ENCODE results near the gene CAMSAP1.

Gene CAMSAP1

DNA sequence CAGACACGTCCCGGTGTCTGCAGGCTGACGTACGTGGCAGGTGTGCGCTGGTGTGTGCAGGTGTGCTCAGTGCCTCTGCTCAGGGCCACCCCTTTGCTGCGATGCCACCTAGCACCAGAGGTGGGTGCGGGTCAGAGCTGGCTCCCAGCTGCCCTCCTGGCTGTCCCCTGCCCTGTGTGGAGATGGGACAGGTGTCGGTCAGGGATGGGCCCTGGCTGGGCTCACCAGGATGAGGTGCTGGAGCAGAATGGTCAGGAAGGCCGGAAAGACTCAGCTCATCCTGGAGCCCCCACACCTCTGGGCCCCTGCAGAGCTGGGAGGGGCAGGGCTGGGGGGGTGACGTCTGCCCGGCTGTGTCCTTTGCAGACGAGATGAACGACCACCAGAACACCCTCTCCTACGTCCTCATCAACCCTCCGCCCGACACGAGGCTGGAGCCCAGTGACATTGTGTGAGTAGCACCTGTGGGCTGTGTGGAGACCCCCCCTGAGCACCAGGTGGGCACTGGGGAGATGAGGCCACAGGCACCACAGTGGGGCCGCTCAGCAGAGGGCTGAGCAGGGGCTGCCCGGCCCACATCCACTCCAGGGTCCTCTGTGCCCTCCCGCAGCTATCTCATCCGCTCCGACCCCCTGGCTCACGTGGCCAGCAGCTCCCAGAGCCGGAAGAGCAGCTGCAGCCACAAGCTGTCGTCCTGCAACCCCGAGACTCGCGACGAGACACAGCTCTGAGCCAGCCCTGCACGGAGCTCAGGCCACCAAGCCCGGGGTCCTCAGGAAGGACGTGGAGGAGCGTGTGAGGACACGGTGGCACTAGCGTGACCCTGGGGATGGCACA lies 115.7 kb downstream of the CAMSAP1 start:
- DNase-seq (ENCODE audit: low read depth in 2 of 2) = no peak

GRCh38 chr9:135790850-135791249 lies 116.5 kb downstream of the CAMSAP1 start:
- no peak for DNase-seq (ENCODE audit: low read depth in 2 of 2)

DNA sequence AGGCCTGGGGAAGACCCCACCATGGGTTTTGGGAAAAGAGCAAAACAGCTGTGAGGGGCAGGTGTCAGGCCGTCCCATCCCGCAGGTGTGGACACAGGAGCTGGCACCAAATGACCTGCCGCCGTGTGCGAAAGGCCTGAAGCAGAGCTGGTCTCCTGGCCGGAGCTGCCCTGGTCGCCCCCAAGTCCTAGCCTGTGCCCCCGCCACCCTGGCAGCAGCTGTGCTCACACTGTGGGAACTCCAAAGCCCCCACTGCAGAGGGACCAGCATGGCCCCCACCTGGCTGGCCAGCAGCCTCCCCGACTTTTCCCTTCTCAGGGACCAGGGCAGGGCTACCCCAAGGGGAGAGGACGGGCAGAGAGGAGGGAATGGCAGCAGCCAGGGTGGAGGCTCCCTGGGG lies 117.0 kb downstream of the CAMSAP1 start:
- DNase-seq (ENCODE audit: low read depth in 2 of 2) = no peak

GRCh38 chr9:135789838-135790291 lies 117.5 kb downstream of the CAMSAP1 start:
- no peak for DNase-seq (ENCODE audit: low read depth in 2 of 2)

DNA sequence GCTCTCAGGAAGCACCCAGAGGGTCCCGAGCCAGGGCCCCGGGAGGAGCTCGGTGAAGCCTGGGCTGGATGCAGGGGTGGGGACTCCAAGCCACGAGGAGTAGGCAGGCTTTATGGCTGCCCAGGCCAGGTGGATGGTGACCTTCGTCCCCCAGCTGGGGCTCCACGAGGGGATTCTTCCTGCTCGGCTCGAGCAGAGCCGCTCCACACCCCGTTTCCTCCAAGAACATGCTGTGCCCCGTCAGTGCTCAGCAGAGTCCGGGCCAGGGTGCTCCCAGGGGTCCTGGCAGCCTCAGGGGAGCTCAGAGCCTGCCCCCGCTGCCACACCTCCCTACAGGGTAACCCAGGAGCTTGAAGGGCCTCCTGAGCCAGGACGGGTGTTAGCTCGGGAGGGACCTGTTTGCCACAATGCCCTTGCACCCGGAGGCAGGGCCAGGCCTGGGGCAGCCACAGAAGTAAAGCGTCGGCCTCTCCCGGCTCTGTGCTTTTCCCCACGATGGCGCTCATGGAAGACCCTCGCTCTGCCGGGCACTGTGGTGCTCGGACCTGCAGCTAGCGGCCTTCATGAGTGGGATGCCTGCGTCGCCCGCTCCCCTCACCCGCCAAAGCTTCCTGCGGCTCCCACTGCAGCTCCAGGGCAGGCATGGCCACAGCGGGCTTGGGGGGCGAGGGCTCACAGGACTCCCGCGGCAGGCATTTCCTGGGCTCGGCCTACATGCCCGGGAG lies 118.6 kb downstream of the CAMSAP1 start:
- DNase-seq (ENCODE audit: low read depth in 2 of 2) = no peak

- DNase-seq (ENCODE audit: low read depth in 2 of 2) = no peak
These were observed 119.4 kb downstream of the CAMSAP1 start for GRCh38 chr9:135787776-135788575.

DNA sequence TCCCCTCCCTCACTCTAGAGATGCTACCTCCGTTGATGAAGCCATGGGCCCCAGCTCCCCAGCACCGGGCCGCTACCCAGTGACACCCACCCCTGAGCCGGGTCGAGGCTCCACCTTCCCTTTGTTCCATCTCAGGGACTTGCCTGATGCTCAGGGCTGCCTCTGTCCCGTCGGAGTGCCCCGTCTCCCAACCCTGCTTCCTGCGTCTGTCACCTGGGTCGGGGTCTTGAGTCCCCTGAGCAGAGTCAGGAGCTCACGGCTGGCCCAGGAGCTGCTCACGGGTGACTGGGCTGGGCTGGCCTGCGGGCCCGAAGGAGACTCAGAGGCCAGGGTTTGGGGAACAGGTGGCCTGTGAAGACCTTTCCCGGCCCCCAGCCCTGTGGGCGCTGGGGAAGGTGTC lies 120.0 kb downstream of the CAMSAP1 start:
- no peak for DNase-seq (ENCODE audit: low read depth in 2 of 2)

GRCh38 chr9:135786146-135786690 lies 121.1 kb downstream of the CAMSAP1 start:
- DNase-seq (ENCODE audit: low read depth in 2 of 2) = no peak

GRCh38 chr9:135785013-135785575 lies 122.3 kb downstream of the CAMSAP1 start:
- DNase-seq (ENCODE audit: low read depth in 2 of 2) = no peak

DNA sequence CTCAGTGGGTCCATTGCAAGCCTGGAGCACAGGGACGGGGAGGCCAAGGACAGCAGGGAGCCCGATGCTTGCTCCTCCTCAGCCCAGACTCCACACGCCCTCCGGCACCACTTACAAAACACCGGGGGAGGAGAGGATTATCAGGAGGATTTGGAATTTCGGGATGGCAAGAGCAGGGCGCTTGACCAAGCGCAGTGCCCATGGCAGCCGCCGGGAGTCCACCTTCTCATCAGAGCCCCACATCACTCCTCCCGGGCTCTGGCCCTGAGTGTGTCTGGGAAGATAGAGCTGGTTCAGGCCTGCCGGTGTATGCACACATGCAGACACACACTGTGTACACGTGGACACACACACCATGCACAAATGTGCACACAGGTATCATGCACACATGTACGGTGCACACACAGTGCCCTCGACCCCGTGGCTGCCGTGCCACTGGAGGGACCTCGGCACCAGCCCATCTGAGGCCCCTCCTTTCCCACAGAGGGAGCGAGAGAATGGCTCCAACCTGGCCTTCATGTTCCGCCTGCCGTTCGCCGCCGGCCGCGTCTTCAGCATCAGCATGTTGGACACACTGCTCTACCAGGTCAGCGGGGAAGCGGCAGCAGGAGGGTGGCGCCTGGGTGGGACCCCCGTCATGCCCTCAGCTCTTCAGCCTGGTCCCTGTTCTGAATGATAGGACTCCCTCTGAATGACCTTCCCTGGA lies 123.7 kb downstream of the CAMSAP1 start:
- no peak for DNase-seq (ENCODE audit: low read depth in 2 of 2)

- DNase-seq (ENCODE audit: low read depth in 2 of 2) = no peak
These were observed 124.4 kb downstream of the CAMSAP1 start for GRCh38 chr9:135782946-135783345.

- no peak for DNase-seq (ENCODE audit: low read depth in 2 of 2)
These were observed 126.7 kb downstream of the CAMSAP1 start for GRCh38 chr9:135780626-135781025.

DNA sequence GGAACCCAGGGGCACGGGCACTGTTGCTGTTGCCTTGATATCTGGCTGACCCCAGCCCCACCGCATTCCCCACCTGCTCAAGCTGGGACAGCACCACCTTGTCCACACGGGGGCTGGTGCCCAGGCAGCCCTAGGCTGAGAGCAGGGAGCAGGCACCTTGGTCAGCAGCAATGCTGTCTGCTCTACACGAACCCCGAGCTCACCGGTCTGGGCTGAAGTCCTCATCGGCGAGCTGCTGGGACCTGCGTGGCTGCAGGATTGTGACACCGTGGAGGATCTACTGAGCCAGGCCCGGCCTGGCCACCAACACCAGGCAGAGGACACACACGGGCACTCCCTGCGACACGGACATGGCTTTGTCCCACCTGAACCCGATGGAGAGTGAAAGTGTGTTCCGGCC lies 127.3 kb downstream of the CAMSAP1 start:
- DNase-seq (ENCODE audit: low read depth in 2 of 2) = no peak

GRCh38 chr9:135779571-135779970 lies 127.8 kb downstream of the CAMSAP1 start:
- no peak for DNase-seq (ENCODE audit: low read depth in 2 of 2)

- no peak for DNase-seq (ENCODE audit: low read depth in 2 of 2)
These were observed 128.9 kb downstream of the CAMSAP1 start for GRCh38 chr9:135778421-135778820.

DNA sequence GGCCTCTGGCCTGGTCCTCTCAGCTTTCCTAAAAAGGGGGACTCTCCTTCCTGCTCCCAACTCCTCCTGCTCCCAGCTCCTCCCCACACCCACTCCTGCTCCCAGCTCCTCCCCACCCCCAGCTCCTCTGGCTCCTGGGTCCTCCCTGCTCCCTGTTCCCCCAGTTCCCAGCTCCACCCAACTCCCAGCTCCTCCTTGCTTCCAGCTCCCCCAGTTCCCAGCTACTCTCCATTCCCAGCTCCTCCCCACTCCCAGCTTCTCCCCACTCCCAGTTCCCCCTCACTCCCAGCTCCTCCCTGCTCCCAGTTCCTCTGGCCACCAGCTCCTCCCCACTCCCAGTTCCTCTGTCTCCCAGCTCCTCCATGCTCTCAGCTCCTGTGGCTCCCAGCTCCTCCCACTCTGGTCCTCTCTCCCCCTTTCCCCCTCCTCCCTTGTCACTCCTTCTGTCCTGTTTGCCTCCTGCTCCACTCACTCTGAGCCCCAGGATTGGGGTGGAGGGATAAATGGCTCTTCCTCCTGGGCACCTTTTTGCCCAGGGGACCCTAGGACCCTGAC lies 129.6 kb downstream of the CAMSAP1 start:
- no peak for DNase-seq (ENCODE audit: low read depth in 2 of 2)

- no peak for DNase-seq (ENCODE audit: low read depth in 2 of 2)
These were observed 130.3 kb downstream of the CAMSAP1 start for GRCh38 chr9:135776893-135777622.

DNA sequence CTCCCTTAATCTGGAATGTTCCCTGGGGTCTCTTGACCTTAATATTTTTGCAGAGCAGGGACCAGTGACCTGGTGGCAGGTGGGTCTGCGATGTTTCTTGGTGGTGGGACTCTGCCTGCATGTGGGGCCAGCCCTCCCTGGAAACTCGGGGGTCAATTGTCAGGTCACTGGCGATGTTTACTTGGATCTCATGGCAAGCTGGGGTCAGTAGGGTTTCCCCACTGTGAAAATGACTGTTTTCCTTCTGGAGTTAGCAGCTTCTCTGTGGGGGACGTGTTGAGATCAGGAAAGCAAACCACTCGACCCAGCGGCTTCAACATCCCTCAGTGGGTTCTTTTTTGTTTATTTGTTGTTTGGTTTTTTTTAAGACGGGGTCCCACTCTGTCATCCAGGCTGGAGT lies 131.4 kb downstream of the CAMSAP1 start:
- DNase-seq (ENCODE audit: low read depth in 2 of 2) = no peak

DNA sequence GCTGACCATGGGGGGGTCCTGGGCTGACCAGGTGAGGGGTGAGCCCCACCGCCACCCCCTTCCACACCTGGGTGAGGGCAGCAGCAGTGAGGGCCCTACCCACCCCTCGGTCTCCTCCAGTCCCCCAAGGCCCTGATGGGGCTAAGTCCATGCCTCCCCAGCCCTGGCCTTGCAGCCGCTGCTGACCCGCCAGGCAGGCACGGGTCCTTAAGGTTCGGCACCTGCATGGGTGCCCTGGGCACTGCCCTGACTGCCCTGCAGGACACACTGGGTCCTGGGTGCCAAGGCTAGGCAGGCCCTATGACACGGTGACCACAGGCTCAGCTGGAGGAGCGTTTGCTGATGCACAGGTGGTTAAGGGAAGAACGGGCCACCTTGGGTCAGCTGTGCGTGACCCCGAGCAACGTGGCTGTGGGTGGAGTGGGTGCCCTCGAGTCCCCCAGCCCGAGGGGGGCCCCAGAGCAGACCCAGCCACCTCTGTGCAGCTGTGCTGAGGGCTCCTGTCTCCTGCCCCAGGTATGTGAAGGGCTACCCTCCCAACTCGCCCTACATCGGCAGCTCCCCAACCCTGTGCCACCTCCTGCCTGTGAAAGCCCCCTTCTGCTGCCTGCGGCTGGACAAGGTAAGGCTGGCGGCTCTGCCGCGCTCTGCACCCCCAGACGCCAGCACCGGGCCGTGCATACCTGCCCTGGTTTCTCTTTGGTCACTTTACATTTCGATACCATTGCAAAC lies 132.4 kb downstream of the CAMSAP1 start:
- DNase-seq (ENCODE audit: low read depth in 2 of 2) = no peak
